WERI-Rb-1 (cell line): ENCODE data around the gene TGFB1I1.
A peak's percentile ranks its signal among the peaks of the same experiment; 100 is the strongest.

ENCODE experiments used
- DNase-seq: peaks from one replicate; pipeline ENCODE4 v3.0.0-alpha.2; 2020
- H3K27ac ChIP-seq: fragments of 250-450 bp; sonication (Bioruptor Pico); 2 replicates; pipeline ENCODE4 v1.5.1; 2020; ENCODE audit warnings: mild to moderate bottlenecking, moderate library complexity
- H3K27me3 ChIP-seq: fragments of 250-450 bp; sonication (Bioruptor Pico); 2 replicates; pipeline ENCODE4 v1.5.1; 2021; ENCODE audit warnings: mild to moderate bottlenecking, low read depth, moderate library complexity; ENCODE audit not compliant: insufficient read depth, severe bottlenecking
- H3K36me3 ChIP-seq: fragments of 250-450 bp; sonication (Bioruptor Pico); 2 replicates; pipeline ENCODE4 v1.5.1; 2020; ENCODE audit warnings: mild to moderate bottlenecking, moderate library complexity
- H3K4me3 ChIP-seq: 2 replicates; pipeline ENCODE4 v1.5.1; 2011; ENCODE audit warnings: low read depth, mild to moderate bottlenecking, control low read depth, low read length
- H3K9me3 ChIP-seq: fragments of 250-450 bp; sonication (Bioruptor Pico); 2 replicates; pipeline ENCODE4 v1.5.1; 2021; ENCODE audit warnings: mild to moderate bottlenecking, moderate library complexity; ENCODE audit not compliant: severe bottlenecking
- TF ChIP-seq, protein P1 (sequence below): IDR thresholded peaks from 2 replicates; pipeline ENCODE4 v1.5.1; 2011; ENCODE audit warnings: low read depth, mild to moderate bottlenecking, control low read depth, inconsistent platforms, low read length

The TGFB1I1 gene

GRCh38 chr16:31487720-31488467, 15.9 kb downstream of the TGFB1I1 start:
- DNase-seq, result peak; percentile 74
- TF ChIP-seq, protein P1, sequence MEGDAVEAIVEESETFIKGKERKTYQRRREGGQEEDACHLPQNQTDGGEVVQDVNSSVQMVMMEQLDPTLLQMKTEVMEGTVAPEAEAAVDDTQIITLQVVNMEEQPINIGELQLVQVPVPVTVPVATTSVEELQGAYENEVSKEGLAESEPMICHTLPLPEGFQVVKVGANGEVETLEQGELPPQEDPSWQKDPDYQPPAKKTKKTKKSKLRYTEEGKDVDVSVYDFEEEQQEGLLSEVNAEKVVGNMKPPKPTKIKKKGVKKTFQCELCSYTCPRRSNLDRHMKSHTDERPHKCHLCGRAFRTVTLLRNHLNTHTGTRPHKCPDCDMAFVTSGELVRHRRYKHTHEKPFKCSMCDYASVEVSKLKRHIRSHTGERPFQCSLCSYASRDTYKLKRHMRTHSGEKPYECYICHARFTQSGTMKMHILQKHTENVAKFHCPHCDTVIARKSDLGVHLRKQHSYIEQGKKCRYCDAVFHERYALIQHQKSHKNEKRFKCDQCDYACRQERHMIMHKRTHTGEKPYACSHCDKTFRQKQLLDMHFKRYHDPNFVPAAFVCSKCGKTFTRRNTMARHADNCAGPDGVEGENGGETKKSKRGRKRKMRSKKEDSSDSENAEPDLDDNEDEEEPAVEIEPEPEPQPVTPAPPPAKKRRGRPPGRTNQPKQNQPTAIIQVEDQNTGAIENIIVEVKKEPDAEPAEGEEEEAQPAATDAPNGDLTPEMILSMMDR, result no peak
- no peaks in the 10 kb centered on the region for H3K27me3 ChIP-seq
- H3K4me3 ChIP-seq, result peak overlapping the region; percentile 52
- 0 out of 2 replicates have a peak overlapping the region, but pooled peaks have one; percentile 1 for H3K27ac ChIP-seq
- no peaks in the 10 kb centered on the region for H3K9me3 ChIP-seq
- H3K36me3 ChIP-seq, result 0 out of 2 replicates have a peak, but pooled peaks cover 3% of the 10 kb centered on the region

DNA sequence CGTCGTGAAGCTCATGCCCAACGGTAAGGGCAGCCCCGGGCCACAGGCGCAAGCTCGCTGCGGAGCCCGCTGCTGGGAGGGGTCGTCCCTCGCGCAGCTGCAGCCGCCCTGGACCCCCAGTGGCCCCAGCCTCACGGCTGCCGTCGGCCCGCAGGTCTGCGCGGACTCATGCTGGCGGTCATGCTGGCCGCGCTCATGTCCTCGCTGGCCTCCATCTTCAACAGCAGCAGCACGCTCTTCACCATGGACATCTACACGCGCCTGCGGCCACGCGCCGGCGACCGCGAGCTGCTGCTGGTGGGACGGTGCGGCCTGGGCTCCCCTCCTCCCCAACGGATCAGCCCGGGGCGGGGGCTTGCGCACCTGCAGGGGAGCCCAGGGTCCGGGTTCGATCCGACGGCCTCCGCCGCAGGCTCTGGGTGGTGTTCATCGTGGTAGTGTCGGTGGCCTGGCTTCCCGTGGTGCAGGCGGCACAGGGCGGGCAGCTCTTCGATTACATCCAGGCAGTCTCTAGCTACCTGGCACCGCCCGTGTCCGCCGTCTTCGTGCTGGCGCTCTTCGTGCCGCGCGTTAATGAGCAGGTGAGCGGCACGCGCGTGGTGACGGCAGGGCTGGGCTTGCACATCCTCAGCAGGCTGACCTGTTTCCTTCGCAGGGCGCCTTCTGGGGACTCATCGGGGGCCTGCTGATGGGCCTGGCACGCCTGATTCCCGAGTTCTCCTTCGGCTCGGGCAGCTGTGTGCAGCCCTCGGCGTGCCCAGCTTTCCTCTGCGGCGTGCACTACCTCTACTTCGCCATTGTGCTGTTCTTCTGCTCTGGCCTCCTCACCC, 16.7 kb downstream of the TGFB1I1 start:
- no peak for DNase-seq
- Histone ChIP-seq H3K4me3 (no peak overlapping the region), H3K27me3 (no peaks in the 10 kb centered on the region), H3K9me3 (no peaks in the 10 kb centered on the region), H3K36me3 (peaks cover 3% of the 10 kb centered on the region; the same call in 1 of the 2 replicates), H3K27ac (no peak overlapping the region)
- TF ChIP-seq, protein P1, result no peak

- Histone ChIP-seq H3K27ac (no peak overlapping the region), H3K4me3 (no peak overlapping the region), H3K36me3 (peaks cover 3% of the 10 kb centered on the region; the same call in 1 of the 2 replicates), H3K27me3 (no peaks in the 10 kb centered on the region), H3K9me3 (no peaks in the 10 kb centered on the region)
- TF ChIP-seq, protein P1, result no peak
- no peak for DNase-seq
Measured at GRCh38 chr16:31489298-31489564, 17.3 kb downstream of the TGFB1I1 start.

DNA sequence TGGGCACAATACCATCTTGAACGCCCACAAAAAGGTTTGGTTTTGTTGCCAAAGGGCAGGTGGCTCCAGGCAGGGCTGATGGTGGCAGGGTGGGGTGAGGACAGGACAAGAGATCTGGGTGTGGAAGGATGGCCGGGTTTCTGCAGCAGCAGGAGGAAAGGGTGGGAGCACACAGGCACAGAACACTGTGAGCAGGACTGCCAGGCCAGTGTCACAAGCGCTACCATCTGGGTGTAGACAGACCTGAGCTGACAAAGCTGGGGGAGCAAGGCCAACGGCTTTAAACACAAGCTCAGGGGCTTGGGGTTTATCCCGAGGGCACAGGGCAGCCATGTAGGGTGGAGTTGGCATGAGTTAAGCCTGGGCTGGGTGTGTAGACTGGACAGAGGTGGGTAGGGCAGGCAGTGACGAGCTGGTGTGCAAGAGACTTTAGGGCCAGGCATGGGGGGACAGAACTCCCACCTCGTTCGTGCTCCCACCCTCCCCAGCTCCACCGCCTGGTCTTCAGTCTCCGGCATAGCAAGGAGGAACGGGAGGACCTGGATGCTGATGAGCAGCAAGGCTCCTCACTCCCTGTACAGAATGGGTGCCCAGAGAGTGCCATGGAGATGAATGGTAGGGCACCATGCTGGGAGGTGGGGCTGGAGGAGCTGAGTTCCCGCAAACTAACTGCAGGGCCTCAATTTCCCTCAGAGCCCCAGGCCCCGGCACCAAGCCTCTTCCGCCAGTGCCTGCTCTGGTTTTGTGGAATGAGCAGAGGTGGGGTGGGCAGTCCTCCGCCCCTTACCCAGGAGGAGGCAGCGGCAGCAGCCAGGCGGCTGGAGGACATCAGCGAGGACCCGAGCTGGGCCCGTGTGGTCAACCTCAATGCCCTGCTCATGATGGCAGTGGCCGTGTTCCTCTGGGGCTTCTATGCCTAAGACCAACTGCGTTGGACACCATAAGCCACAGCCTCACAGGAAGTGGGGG, 17.9 kb downstream of the TGFB1I1 start:
- peaks cover 3% of the 10 kb centered on the region; the same call in 1 of the 2 replicates for H3K36me3 ChIP-seq

More for the DNA sequence above, 17.9 kb downstream of the TGFB1I1 start:
- Histone ChIP-seq H3K27ac (no peak overlapping the region), H3K9me3 (no peaks in the 10 kb centered on the region), H3K27me3 (no peaks in the 10 kb centered on the region), H3K4me3 (no peak overlapping the region)
- DNase-seq, result no peak
- TF ChIP-seq, protein P1, result no peak
